ENCODE results near the gene NMNAT2.

- TF ChIP-seq CTCF (IDR thresholded peaks at IDR 0.05) (no peak), POLR2A (IDR thresholded peaks at IDR 0.05) (no peak), POLR2AphosphoS5 (IDR thresholded peaks at IDR 0.05) (no peak)
These were observed 203.9 kb downstream of the NMNAT2 start for GRCh38 chr1:183214021-183214970.
